Measurements from ENCODE around the gene METTL25.
"Not testable (repeated sequence)": the region's sequence is repeated elsewhere in the genome, so short reads cannot be mapped to it uniquely, and the experiment has no call there.

Gene METTL25

GRCh38 chr12:82358200-82359114 lies at the start of gene METTL25, which contains the start of gene CCDC59:
Gene METTL25 (plus strand): TSS chr12:82358529. CDS start chr12:82358566, 37 bp downstream.
Gene CCDC59 (minus strand): TSS chr12:82358387. CDS start chr12:82358376, 11 bp downstream.
- DNase-seq, result peak; percentile 97 to 98

GRCh38 chr12:82314406-82314892 lies 43.9 kb upstream of the METTL25 start:
- DNase-seq, result no peak

GRCh38 chr12:82319276-82319675 lies 39.1 kb upstream of the METTL25 start:
- no peak for DNase-seq

- no peak for DNase-seq
These were observed 32.6 kb upstream of the METTL25 start for GRCh38 chr12:82325540-82326336.

- DNase-seq, result no peak
These were observed 31.3 kb upstream of the METTL25 start for GRCh38 chr12:82326905-82327503.

- DNase-seq, result no peak
These were observed 30.5 kb upstream of the METTL25 start for GRCh38 chr12:82327861-82328260.

GRCh38 chr12:82329508-82329907 lies 28.8 kb upstream of the METTL25 start:
- no peak for DNase-seq

GRCh38 chr12:82350161-82350560 lies 8.2 kb upstream of the METTL25 start:
- DNase-seq, result no peak

GRCh38 chr12:82351390-82351789 lies 6.9 kb upstream of the METTL25 start:
- DNase-seq, result no peak

GRCh38 chr12:82357340-82357739 lies 989 bp upstream of the METTL25 start:
- no peak for DNase-seq

- DNase-seq, result no peak
These were observed 507 bp upstream of the METTL25 start for GRCh38 chr12:82357845-82358199.

GRCh38 chr12:82359115-82359478 lies 768 bp downstream of the METTL25 start:
- peak in 1 of 2 donors; percentile 5 for DNase-seq

- DNase-seq, result not testable (repeated sequence)
These were observed 2.5 kb downstream of the METTL25 start for GRCh38 chr12:82360834-82361233.

GRCh38 chr12:82361461-82361915 lies 3.2 kb downstream of the METTL25 start:
- no peak for DNase-seq

- no peak for DNase-seq
These were observed 5.7 kb downstream of the METTL25 start for GRCh38 chr12:82363990-82364389.

GRCh38 chr12:82366197-82366596 lies 7.9 kb downstream of the METTL25 start:
- DNase-seq, result no peak

- DNase-seq, result no peak
These were observed 16.9 kb downstream of the METTL25 start for GRCh38 chr12:82375201-82375600.

GRCh38 chr12:82378997-82379396 lies 20.7 kb downstream of the METTL25 start:
- DNase-seq, result no peak

- DNase-seq, result no peak
These were observed 25.7 kb downstream of the METTL25 start for GRCh38 chr12:82383930-82384552.

- DNase-seq, result no peak
These were observed 40.5 kb downstream of the METTL25 start for GRCh38 chr12:82398879-82399278.

GRCh38 chr12:82400819-82401218 lies 42.5 kb downstream of the METTL25 start:
- DNase-seq, result no peak

- DNase-seq, result no peak
These were observed 48.3 kb downstream of the METTL25 start for GRCh38 chr12:82406651-82407050.

- no peak for DNase-seq
These were observed 49.2 kb downstream of the METTL25 start for GRCh38 chr12:82407481-82407880.

All from activated CD4-positive, alpha-beta T cell treated with anti-CD3 and anti-CD28 coated beads for 4 hours (primary cell).